ENCODE data around the gene SORBS1. TPM values are rescaled to one million over a fixed set of nuclear protein-coding genes. Genes with fewer than 3 reads are reported as not detected.

The SORBS1 gene
- total and polyA plus RNA-seq, 4 donors = 33.2 to 71.3 (median 44.1) TPM

DNA sequence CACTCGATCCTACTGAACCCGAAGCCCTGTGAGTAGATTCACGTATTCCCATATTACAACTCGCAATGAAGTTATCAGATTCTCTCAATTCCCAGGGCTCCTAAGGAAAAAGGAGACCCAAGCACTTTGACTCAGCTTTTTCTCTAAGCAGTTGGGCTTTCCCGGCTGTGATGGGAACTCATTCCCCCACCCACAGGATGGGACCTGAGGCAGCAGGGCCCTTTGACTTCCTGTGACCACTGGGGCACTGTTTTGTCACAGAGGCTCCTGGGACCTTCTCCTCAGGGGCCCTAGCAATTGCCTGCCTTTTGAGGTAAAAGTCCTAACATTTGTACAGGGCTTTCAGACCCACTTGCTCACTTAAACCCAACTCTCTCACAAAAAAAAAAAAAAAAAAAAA is 147.6 kb downstream of the SORBS1 start:
- no peak for TF ChIP-seq EGR1 (IDR thresholded peaks at IDR 0.05; ENCODE audit: low read depth in 2 of 2)
- TF ChIP-seq, protein P1, sequence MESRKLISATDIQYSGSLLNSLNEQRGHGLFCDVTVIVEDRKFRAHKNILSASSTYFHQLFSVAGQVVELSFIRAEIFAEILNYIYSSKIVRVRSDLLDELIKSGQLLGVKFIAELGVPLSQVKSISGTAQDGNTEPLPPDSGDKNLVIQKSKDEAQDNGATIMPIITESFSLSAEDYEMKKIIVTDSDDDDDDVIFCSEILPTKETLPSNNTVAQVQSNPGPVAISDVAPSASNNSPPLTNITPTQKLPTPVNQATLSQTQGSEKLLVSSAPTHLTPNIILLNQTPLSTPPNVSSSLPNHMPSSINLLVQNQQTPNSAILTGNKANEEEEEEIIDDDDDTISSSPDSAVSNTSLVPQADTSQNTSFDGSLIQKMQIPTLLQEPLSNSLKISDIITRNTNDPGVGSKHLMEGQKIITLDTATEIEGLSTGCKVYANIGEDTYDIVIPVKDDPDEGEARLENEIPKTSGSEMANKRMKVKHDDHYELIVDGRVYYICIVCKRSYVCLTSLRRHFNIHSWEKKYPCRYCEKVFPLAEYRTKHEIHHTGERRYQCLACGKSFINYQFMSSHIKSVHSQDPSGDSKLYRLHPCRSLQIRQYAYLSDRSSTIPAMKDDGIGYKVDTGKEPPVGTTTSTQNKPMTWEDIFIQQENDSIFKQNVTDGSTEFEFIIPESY (IDR thresholded peaks at IDR 0.05) = no peak
- no peak for TF ChIP-seq RAD21 (IDR thresholded peaks at IDR 0.05)
- TF ChIP-seq, protein P2, sequence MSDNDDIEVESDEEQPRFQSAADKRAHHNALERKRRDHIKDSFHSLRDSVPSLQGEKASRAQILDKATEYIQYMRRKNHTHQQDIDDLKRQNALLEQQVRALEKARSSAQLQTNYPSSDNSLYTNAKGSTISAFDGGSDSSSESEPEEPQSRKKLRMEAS (IDR thresholded peaks at IDR 0.05) = no peak
- TF ChIP-seq, protein P3, sequence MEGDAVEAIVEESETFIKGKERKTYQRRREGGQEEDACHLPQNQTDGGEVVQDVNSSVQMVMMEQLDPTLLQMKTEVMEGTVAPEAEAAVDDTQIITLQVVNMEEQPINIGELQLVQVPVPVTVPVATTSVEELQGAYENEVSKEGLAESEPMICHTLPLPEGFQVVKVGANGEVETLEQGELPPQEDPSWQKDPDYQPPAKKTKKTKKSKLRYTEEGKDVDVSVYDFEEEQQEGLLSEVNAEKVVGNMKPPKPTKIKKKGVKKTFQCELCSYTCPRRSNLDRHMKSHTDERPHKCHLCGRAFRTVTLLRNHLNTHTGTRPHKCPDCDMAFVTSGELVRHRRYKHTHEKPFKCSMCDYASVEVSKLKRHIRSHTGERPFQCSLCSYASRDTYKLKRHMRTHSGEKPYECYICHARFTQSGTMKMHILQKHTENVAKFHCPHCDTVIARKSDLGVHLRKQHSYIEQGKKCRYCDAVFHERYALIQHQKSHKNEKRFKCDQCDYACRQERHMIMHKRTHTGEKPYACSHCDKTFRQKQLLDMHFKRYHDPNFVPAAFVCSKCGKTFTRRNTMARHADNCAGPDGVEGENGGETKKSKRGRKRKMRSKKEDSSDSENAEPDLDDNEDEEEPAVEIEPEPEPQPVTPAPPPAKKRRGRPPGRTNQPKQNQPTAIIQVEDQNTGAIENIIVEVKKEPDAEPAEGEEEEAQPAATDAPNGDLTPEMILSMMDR (IDR thresholded peaks at IDR 0.05; ENCODE audit: low read depth, low read length, missing input control) = no peak
- no peak for TF ChIP-seq TAF1 (conservative IDR thresholded peaks at IDR 0.05)
- TF ChIP-seq, protein P4, sequence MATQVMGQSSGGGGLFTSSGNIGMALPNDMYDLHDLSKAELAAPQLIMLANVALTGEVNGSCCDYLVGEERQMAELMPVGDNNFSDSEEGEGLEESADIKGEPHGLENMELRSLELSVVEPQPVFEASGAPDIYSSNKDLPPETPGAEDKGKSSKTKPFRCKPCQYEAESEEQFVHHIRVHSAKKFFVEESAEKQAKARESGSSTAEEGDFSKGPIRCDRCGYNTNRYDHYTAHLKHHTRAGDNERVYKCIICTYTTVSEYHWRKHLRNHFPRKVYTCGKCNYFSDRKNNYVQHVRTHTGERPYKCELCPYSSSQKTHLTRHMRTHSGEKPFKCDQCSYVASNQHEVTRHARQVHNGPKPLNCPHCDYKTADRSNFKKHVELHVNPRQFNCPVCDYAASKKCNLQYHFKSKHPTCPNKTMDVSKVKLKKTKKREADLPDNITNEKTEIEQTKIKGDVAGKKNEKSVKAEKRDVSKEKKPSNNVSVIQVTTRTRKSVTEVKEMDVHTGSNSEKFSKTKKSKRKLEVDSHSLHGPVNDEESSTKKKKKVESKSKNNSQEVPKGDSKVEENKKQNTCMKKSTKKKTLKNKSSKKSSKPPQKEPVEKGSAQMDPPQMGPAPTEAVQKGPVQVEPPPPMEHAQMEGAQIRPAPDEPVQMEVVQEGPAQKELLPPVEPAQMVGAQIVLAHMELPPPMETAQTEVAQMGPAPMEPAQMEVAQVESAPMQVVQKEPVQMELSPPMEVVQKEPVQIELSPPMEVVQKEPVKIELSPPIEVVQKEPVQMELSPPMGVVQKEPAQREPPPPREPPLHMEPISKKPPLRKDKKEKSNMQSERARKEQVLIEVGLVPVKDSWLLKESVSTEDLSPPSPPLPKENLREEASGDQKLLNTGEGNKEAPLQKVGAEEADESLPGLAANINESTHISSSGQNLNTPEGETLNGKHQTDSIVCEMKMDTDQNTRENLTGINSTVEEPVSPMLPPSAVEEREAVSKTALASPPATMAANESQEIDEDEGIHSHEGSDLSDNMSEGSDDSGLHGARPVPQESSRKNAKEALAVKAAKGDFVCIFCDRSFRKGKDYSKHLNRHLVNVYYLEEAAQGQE (IDR thresholded peaks at IDR 0.05) = no peak
- TF ChIP-seq RXRA (IDR thresholded peaks at IDR 0.05) = no peak
- no peak for TF ChIP-seq FOXA2 (IDR thresholded peaks at IDR 0.05)
- TF ChIP-seq, protein P5, sequence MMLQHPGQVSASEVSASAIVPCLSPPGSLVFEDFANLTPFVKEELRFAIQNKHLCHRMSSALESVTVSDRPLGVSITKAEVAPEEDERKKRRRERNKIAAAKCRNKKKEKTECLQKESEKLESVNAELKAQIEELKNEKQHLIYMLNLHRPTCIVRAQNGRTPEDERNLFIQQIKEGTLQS (IDR thresholded peaks at IDR 0.05) = no peak
- no peak for TF ChIP-seq HNF4G (IDR thresholded peaks at IDR 0.05)
- no peak for TF ChIP-seq NR2F2 (IDR thresholded peaks at IDR 0.05)
- no peak for TF ChIP-seq JUND (IDR thresholded peaks at IDR 0.05)
- no peak for TF ChIP-seq FOXA1 (IDR thresholded peaks at IDR 0.05)
- TF ChIP-seq YY1 (IDR thresholded peaks at IDR 0.05) = no peak
- TF ChIP-seq HNF4A (conservative IDR thresholded peaks at IDR 0.05) = no peak
- 86% methylated on average over 5 of the region's 5 CpGs for WGBS
- Histone ChIP-seq H3K9ac (ENCODE audit: low read depth in 1 of 2, low read length in 2 of 2) (no peak overlapping the region), H3K27me3 (ENCODE audit: control insufficient read depth in 4 of 4, insufficient read depth in 4 of 4, low read length in 3 of 4) (no peaks in the 10 kb centered on the region), H3K36me3 (ENCODE audit: control insufficient read depth in 4 of 4, insufficient read depth in 3 of 4, low read depth in 1 of 4, low read length in 3 of 4) (peaks cover 2 to 34% (median 23%) of the 10 kb centered on the region in 4 donors), H3K4me3 (ENCODE audit: low read depth in 1 of 3, low read length in 3 of 3) (no peak overlapping the region), H3K9me3 (ENCODE audit: control insufficient read depth in 4 of 4, low read length in 3 of 4) (no peaks in the 10 kb centered on the region), H3K27ac (ENCODE audit: low read depth in 1 of 2, low read length in 2 of 2) (peak overlapping the region in 1 of 2 donors; percentile 44), H3K4me1 (ENCODE audit: control insufficient read depth in 4 of 4, insufficient read depth in 4 of 4, low read length in 3 of 4) (peaks cover 0 to 5% (median 0%) of the 10 kb centered on the region in 4 donors)
- no peak for DNase-seq (ENCODE audit: low spot score)

DNA sequence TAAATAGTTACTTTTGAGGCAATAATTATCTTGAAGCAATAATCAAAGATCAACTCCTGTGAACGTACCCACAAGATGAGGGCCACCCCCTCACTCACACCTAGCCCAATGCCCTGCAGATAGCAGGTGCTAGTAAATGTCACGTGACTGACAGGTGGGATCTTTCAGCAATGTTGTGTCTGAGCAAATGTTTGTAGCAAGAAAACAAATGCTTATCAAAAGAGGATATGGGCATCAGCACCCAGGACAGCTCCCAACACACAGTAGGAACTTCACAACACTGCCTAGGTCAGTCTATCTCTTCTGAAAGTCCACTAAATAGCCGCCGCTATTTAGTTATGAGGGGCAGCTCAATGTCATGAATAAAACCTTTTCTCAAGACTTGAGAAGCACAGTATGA is 149.5 kb downstream of the SORBS1 start:
- Histone ChIP-seq H3K9ac (ENCODE audit: low read depth in 1 of 2, low read length in 2 of 2) (no peak overlapping the region), H3K36me3 (ENCODE audit: control insufficient read depth in 4 of 4, insufficient read depth in 3 of 4, low read depth in 1 of 4, low read length in 3 of 4) (peaks cover 2 to 34% (median 20%) of the 10 kb centered on the region in 4 donors), H3K4me1 (ENCODE audit: control insufficient read depth in 4 of 4, insufficient read depth in 4 of 4, low read length in 3 of 4) (peaks cover 2 to 15% (median 5%) of the 10 kb centered on the region in 4 donors), H3K27ac (ENCODE audit: low read depth in 1 of 2, low read length in 2 of 2) (no peak overlapping the region), H3K4me3 (ENCODE audit: low read depth in 1 of 3, low read length in 3 of 3) (no peak overlapping the region), H3K9me3 (ENCODE audit: control insufficient read depth in 4 of 4, low read length in 3 of 4) (no peaks in the 10 kb centered on the region), H3K27me3 (ENCODE audit: control insufficient read depth in 4 of 4, insufficient read depth in 4 of 4, low read length in 3 of 4) (no peaks in the 10 kb centered on the region)
- TF ChIP-seq, protein P4 (IDR thresholded peaks at IDR 0.05) = peak; percentile 70
- TF ChIP-seq YY1 (IDR thresholded peaks at IDR 0.05) = no peak
- WGBS = 89% methylated on average over 4 of the region's 4 CpGs
- no peak for DNase-seq (ENCODE audit: low spot score)

Measured in liver (tissue), 9 donors.